ENCODE measurements around the gene EGFR. TPM values are rescaled to one million over a fixed set of nuclear protein-coding genes. Genes with fewer than 3 reads are reported as not detected.

EGFR gene
- total RNA-seq, 5 donors from 2014 or later (not counting 1 experiment from before 2014, with no cell fraction given), result 0.16 to 0.79 (median 0.35) TPM; not detected in 2

DNA sequence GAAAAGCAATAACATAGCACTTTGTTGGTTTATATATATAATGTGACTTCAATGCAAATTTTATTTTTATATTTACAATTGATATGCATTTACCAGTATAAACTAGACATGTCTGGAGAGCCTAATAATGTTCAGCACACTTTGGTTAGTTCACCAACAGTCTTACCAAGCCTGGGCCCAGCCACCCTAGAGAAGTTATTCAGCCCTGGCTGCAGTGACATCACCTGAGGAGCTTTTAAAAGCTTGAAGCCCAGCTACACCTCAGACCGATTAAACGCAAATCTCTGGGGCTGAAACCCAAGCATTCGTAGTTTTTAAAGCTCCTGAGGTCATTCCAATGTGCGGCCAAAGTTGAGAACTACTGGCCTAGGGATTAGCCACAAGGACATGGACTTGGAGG lies 191.4 kb downstream of the EGFR start:
- no peaks in the 10 kb centered on the region for H3K4me1 Mint-ChIP-seq
- H3K27ac ChIP-seq (ENCODE audit: low read length), result no peak overlapping the region
- H3K36me3 ChIP-seq (ENCODE audit: control insufficient read depth in 2 of 2, extremely low read depth in 1 of 2, insufficient read depth in 1 of 2, low read length in 1 of 2), result no peaks in the 10 kb centered on the region
- peaks cover 0 to 25% of the 10 kb centered on the region in 2 experiments for H3K27me3 ChIP-seq (replicated peaks in 1 of 2; ENCODE audit: control insufficient read depth in 2 of 2, extremely low read depth in 1 of 2, insufficient read depth in 2 of 2, low read length in 1 of 2)
- no peak overlapping the region for H3K27ac Mint-ChIP-seq
- WGBS (ENCODE audit: insufficient coverage), result 78% methylated on average over 4 of the region's 4 CpGs
- H3K9me3 ChIP-seq, result no peaks in the 10 kb centered on the region
- no peaks in the 10 kb centered on the region for H3K9me3 Mint-ChIP-seq
- H3K27me3 Mint-ChIP-seq, result peaks cover 7 to 10% of the 10 kb centered on the region in 2 donors
- POLR2A ChIA-PET, result no interaction called here
- CTCF ChIA-PET, result no interaction called here
- H3K4me1 ChIP-seq (ENCODE audit: control insufficient read depth in 1 of 2, extremely low read depth in 1 of 2, insufficient read depth in 2 of 2, low read length in 2 of 2), result no peaks in the 10 kb centered on the region
- no peak overlapping the region for H3K4me3 Mint-ChIP-seq
- no peaks in the 10 kb centered on the region for H3K36me3 Mint-ChIP-seq
- no peak for ATAC-seq (replicated peaks in 1 of 4)
- no peak for DNase-seq
- no peak overlapping the region for H3K4me3 ChIP-seq (ENCODE audit: control insufficient read depth in 1 of 2, extremely low read depth in 1 of 2, low read length in 1 of 2)

GRCh38 chr7:55210716-55211115 lies 191.9 kb downstream of the EGFR start:
- H3K4me1 ChIP-seq (ENCODE audit: control insufficient read depth in 1 of 2, extremely low read depth in 1 of 2, insufficient read depth in 2 of 2, low read length in 2 of 2), result no peaks in the 10 kb centered on the region
- no peak overlapping the region for H3K27ac ChIP-seq (ENCODE audit: low read length)
- POLR2A ChIA-PET, result no interaction called here
- Mint-ChIP-seq H3K27ac (no peak overlapping the region), H3K36me3 (no peaks in the 10 kb centered on the region), H3K4me1 (no peaks in the 10 kb centered on the region), H3K27me3 (peaks cover 7 to 10% of the 10 kb centered on the region in 2 donors), H3K4me3 (no peak overlapping the region), H3K9me3 (no peaks in the 10 kb centered on the region)
- WGBS (ENCODE audit: insufficient coverage), result no CpG with 5 or more reads among the region's 1 CpG
- CTCF ChIA-PET, result no interaction called here
- H3K9me3 ChIP-seq, result no peaks in the 10 kb centered on the region
- no peaks in the 10 kb centered on the region for H3K36me3 ChIP-seq (ENCODE audit: control insufficient read depth in 2 of 2, extremely low read depth in 1 of 2, insufficient read depth in 1 of 2, low read length in 1 of 2)
- peaks cover 0 to 21% of the 10 kb centered on the region in 2 experiments for H3K27me3 ChIP-seq (replicated peaks in 1 of 2; ENCODE audit: control insufficient read depth in 2 of 2, extremely low read depth in 1 of 2, insufficient read depth in 2 of 2, low read length in 1 of 2)
- DNase-seq (no peak), ATAC-seq (replicated peaks in 1 of 4) (no peak)
- H3K4me3 ChIP-seq (ENCODE audit: control insufficient read depth in 1 of 2, extremely low read depth in 1 of 2, low read length in 1 of 2), result no peak overlapping the region

- POLR2A ChIA-PET, result no interaction called here
- H3K27ac ChIP-seq (ENCODE audit: low read length), result no peak overlapping the region
- Mint-ChIP-seq H3K36me3 (no peaks in the 10 kb centered on the region), H3K27me3 (peaks cover 7 to 10% of the 10 kb centered on the region in 2 donors), H3K4me3 (no peak overlapping the region), H3K9me3 (no peaks in the 10 kb centered on the region), H3K27ac (no peak overlapping the region), H3K4me1 (no peaks in the 10 kb centered on the region)
- peaks cover 0 to 21% of the 10 kb centered on the region in 2 experiments for H3K27me3 ChIP-seq (replicated peaks in 1 of 2; ENCODE audit: control insufficient read depth in 2 of 2, extremely low read depth in 1 of 2, insufficient read depth in 2 of 2, low read length in 1 of 2)
- no peaks in the 10 kb centered on the region for H3K36me3 ChIP-seq (ENCODE audit: control insufficient read depth in 2 of 2, extremely low read depth in 1 of 2, insufficient read depth in 1 of 2, low read length in 1 of 2)
- 35% methylated on average over 2 of the region's 4 CpGs for WGBS (ENCODE audit: insufficient coverage)
- no peaks in the 10 kb centered on the region for H3K9me3 ChIP-seq
- ATAC-seq (replicated peaks in 1 of 4) (no peak), DNase-seq (no peak)
- no peaks in the 10 kb centered on the region for H3K4me1 ChIP-seq (ENCODE audit: control insufficient read depth in 1 of 2, extremely low read depth in 1 of 2, insufficient read depth in 2 of 2, low read length in 2 of 2)
- CTCF ChIA-PET, result no interaction called here
- H3K4me3 ChIP-seq (ENCODE audit: control insufficient read depth in 1 of 2, extremely low read depth in 1 of 2, low read length in 1 of 2), result no peak overlapping the region
Observed at GRCh38 chr7:55211726-55212125, 192.9 kb downstream of the EGFR start.

DNA sequence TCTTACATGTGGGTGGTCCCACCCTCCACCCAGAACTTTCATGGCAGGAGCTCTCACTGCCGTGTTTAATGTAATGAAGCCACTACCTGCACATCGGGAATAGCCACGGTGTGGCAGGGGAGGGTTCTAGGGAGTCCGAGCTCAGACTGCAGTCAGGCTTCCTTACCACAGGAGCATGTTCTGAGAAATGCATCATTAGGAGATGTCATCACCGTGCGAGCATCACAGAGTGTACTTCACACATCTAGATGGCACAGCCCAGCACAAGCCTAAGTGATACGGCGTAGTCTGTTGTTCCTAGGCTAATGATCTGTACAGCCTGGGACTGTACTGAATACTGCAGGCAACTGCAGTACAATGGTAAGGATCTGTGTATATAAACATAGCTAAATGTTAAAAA lies 193.4 kb downstream of the EGFR start:
- Histone ChIP-seq H3K4me1 (ENCODE audit: control insufficient read depth in 1 of 2, extremely low read depth in 1 of 2, insufficient read depth in 2 of 2, low read length in 2 of 2) (no peaks in the 10 kb centered on the region), H3K9me3 (no peaks in the 10 kb centered on the region), H3K4me3 (ENCODE audit: control insufficient read depth in 1 of 2, extremely low read depth in 1 of 2, low read length in 1 of 2) (no peak overlapping the region), H3K36me3 (ENCODE audit: control insufficient read depth in 2 of 2, extremely low read depth in 1 of 2, insufficient read depth in 1 of 2, low read length in 1 of 2) (no peaks in the 10 kb centered on the region), H3K27ac (ENCODE audit: low read length) (no peak overlapping the region), H3K27me3 (replicated peaks in 1 of 2; ENCODE audit: control insufficient read depth in 2 of 2, extremely low read depth in 1 of 2, insufficient read depth in 2 of 2, low read length in 1 of 2) (peaks cover 0 to 21% of the 10 kb centered on the region in 2 experiments)
- DNase-seq (no peak), ATAC-seq (replicated peaks in 1 of 4) (no peak)
- H3K27me3 Mint-ChIP-seq, result peaks cover 7 to 10% of the 10 kb centered on the region in 2 donors
- ChIA-PET CTCF (no interaction called here), POLR2A (no interaction called here)
- no peaks in the 10 kb centered on the region for H3K9me3 Mint-ChIP-seq
- H3K4me1 Mint-ChIP-seq, result no peaks in the 10 kb centered on the region
- H3K36me3 Mint-ChIP-seq, result no peaks in the 10 kb centered on the region
- H3K4me3 Mint-ChIP-seq, result no peak overlapping the region
- WGBS (ENCODE audit: insufficient coverage), result 85% methylated on average over 5 of the region's 8 CpGs
- H3K27ac Mint-ChIP-seq, result no peak overlapping the region

GRCh38 chr7:55212838-55213237 lies 194.0 kb downstream of the EGFR start:
- H3K4me3 Mint-ChIP-seq, result no peak overlapping the region
- DNase-seq, result no peak
- no peaks in the 10 kb centered on the region for H3K9me3 ChIP-seq
- WGBS (ENCODE audit: insufficient coverage), result 43% methylated on average over 10 of the region's 10 CpGs
- H3K27ac ChIP-seq (ENCODE audit: low read length), result no peak overlapping the region
- ChIA-PET POLR2A (no interaction called here), CTCF (no interaction called here)
- peaks cover 7 to 10% of the 10 kb centered on the region in 2 donors for H3K27me3 Mint-ChIP-seq
- no peak overlapping the region for H3K4me3 ChIP-seq (ENCODE audit: control insufficient read depth in 1 of 2, extremely low read depth in 1 of 2, low read length in 1 of 2)
- H3K27ac Mint-ChIP-seq, result no peak overlapping the region
- H3K9me3 Mint-ChIP-seq, result no peaks in the 10 kb centered on the region
- no peaks in the 10 kb centered on the region for H3K36me3 ChIP-seq (ENCODE audit: control insufficient read depth in 2 of 2, extremely low read depth in 1 of 2, insufficient read depth in 1 of 2, low read length in 1 of 2)
- H3K4me1 Mint-ChIP-seq, result no peaks in the 10 kb centered on the region
- H3K4me1 ChIP-seq (ENCODE audit: control insufficient read depth in 1 of 2, extremely low read depth in 1 of 2, insufficient read depth in 2 of 2, low read length in 2 of 2), result no peaks in the 10 kb centered on the region
- ATAC-seq (replicated peaks in 1 of 4), result no peak
- H3K27me3 ChIP-seq (replicated peaks in 1 of 2; ENCODE audit: control insufficient read depth in 2 of 2, extremely low read depth in 1 of 2, insufficient read depth in 2 of 2, low read length in 1 of 2), result peaks cover 0 to 21% of the 10 kb centered on the region in 2 experiments
- no peaks in the 10 kb centered on the region for H3K36me3 Mint-ChIP-seq

- H3K36me3 ChIP-seq (ENCODE audit: control insufficient read depth in 2 of 2, extremely low read depth in 1 of 2, insufficient read depth in 1 of 2, low read length in 1 of 2), result no peaks in the 10 kb centered on the region
- ChIA-PET CTCF (no interaction called here), POLR2A (no interaction called here)
- no peak overlapping the region for H3K27ac Mint-ChIP-seq
- DNase-seq, result no peak
- no peaks in the 10 kb centered on the region for H3K9me3 Mint-ChIP-seq
- no peaks in the 10 kb centered on the region for H3K9me3 ChIP-seq
- WGBS (ENCODE audit: insufficient coverage), result 89% methylated on average over 1 of the region's 5 CpGs
- no peak overlapping the region for H3K4me3 Mint-ChIP-seq
- no peak for ATAC-seq (replicated peaks in 1 of 4)
- H3K4me1 Mint-ChIP-seq, result no peaks in the 10 kb centered on the region
- peaks cover 3 to 7% of the 10 kb centered on the region in 2 donors for H3K27me3 Mint-ChIP-seq
- peaks cover 0 to 24% of the 10 kb centered on the region in 2 experiments for H3K27me3 ChIP-seq (replicated peaks in 1 of 2; ENCODE audit: control insufficient read depth in 2 of 2, extremely low read depth in 1 of 2, insufficient read depth in 2 of 2, low read length in 1 of 2)
- H3K27ac ChIP-seq (ENCODE audit: low read length), result no peak overlapping the region
- H3K4me3 ChIP-seq (ENCODE audit: control insufficient read depth in 1 of 2, extremely low read depth in 1 of 2, low read length in 1 of 2), result no peak overlapping the region
- H3K36me3 Mint-ChIP-seq, result no peaks in the 10 kb centered on the region
- H3K4me1 ChIP-seq (ENCODE audit: control insufficient read depth in 1 of 2, extremely low read depth in 1 of 2, insufficient read depth in 2 of 2, low read length in 2 of 2), result no peaks in the 10 kb centered on the region
Observed at GRCh38 chr7:55214707-55215106, 195.9 kb downstream of the EGFR start.

- peaks cover 0 to 6% (median 5%) of the 10 kb centered on the region in 3 donors for H3K9me3 Mint-ChIP-seq
- H3K9me3 ChIP-seq, result no peaks in the 10 kb centered on the region
- peaks cover 3 to 12% of the 10 kb centered on the region in 2 donors for H3K27me3 Mint-ChIP-seq
- H3K36me3 Mint-ChIP-seq, result no peaks in the 10 kb centered on the region
- H3K4me1 ChIP-seq (ENCODE audit: control insufficient read depth in 1 of 2, extremely low read depth in 1 of 2, insufficient read depth in 2 of 2, low read length in 2 of 2), result no peaks in the 10 kb centered on the region
- no peaks in the 10 kb centered on the region for H3K36me3 ChIP-seq (ENCODE audit: control insufficient read depth in 2 of 2, extremely low read depth in 1 of 2, insufficient read depth in 1 of 2, low read length in 1 of 2)
- DNase-seq, result no peak
- H3K4me3 Mint-ChIP-seq, result no peak overlapping the region
- no peak for ATAC-seq (replicated peaks in 1 of 4)
- H3K27ac ChIP-seq (ENCODE audit: low read length), result no peak overlapping the region
- H3K4me1 Mint-ChIP-seq, result no peaks in the 10 kb centered on the region
- peaks cover 0 to 7% of the 10 kb centered on the region in 2 experiments for H3K27me3 ChIP-seq (replicated peaks in 1 of 2; ENCODE audit: control insufficient read depth in 2 of 2, extremely low read depth in 1 of 2, insufficient read depth in 2 of 2, low read length in 1 of 2)
- no peak overlapping the region for H3K27ac Mint-ChIP-seq
- 76% methylated on average over 7 of the region's 9 CpGs for WGBS (ENCODE audit: insufficient coverage)
- ChIA-PET POLR2A (no interaction called here), CTCF (interaction anchor here in 1 of 2 donors (1.0 kb wide), 1 partner anchor 31 kb away, joined by 3 read pairs; no protein-coding TSS in a partner anchor)
- no peak overlapping the region for H3K4me3 ChIP-seq (ENCODE audit: control insufficient read depth in 1 of 2, extremely low read depth in 1 of 2, low read length in 1 of 2)
Observed at GRCh38 chr7:55223023-55223422, 204.2 kb downstream of the EGFR start.

Data from T-cell (primary cell).